IMR-90 (cell line): ENCODE measurements around the gene POU3F3. TPM values are rescaled to one million over a fixed set of nuclear protein-coding genes. Genes with fewer than 3 reads are reported as not detected.

Experiments used
- ATAC-seq: fragments of 200-7000 bp; cut with Tn5 transposase; 2 replicates; pipeline ENCODE4 v1.9.1; 2020; ENCODE audit warnings: low read depth, mild to moderate bottlenecking, moderate library complexity
- BruUV-seq: library from RNA; stranded (reverse); fragments of 400-500 nt; replicated peaks from 2 replicates; lab custom pipeline; 2021; lab: Mats Ljungman, UMichigan
- CTCF ChIA-PET: fragments of 300-600 bp; formaldehyde crosslinking; extraction: SDS; loops from one replicate; lab custom pipeline; 2021; ENCODE audit warnings: antibody characterized with exemption; lab: Yijun Ruan, JAX
- POLR2A ChIA-PET: fragments of 300-600 bp; sonication (Branson Sonifier 250); formaldehyde crosslinking; loops from one replicate; lab custom pipeline; 2022; ENCODE audit warnings: antibody characterized with exemption; ENCODE audit not compliant: unreplicated experiment; lab: Charles Lee
- DNase-seq: peaks from one replicate; pipeline ENCODE4 v3.0.0; 2013
- H2AFZ ChIP-seq: replicated peaks from 2 replicates; pipeline ENCODE3; 2013; ENCODE audit warnings: low read length, mild to moderate bottlenecking; ENCODE audit not compliant: poor library complexity
- H2AK5ac ChIP-seq: 2 replicates; pipeline ENCODE4 v1.6.1; 2013; ENCODE audit warnings: low read depth, low read length, inconsistent platforms
- H2AK9ac ChIP-seq: replicated peaks from 2 replicates; pipeline ENCODE3; 2013; ENCODE audit warnings: mild to moderate bottlenecking, low read depth, low read length, moderate library complexity; ENCODE audit not compliant: poor library complexity
- H2BK120ac ChIP-seq: 2 replicates; pipeline ENCODE4 v1.6.1; 2013; ENCODE audit warnings: low read depth, low read length, inconsistent platforms
- H2BK15ac ChIP-seq: 3 replicates; pipeline ENCODE4 v1.6.1; 2013; ENCODE audit warnings: low read depth, low read length, inconsistent platforms
- H2BK20ac ChIP-seq: 2 replicates; pipeline ENCODE4 v1.6.1; 2013; ENCODE audit warnings: low read depth, mild to moderate bottlenecking, inconsistent platforms, low read length, moderate library complexity
- H2BK5ac ChIP-seq: 2 replicates; pipeline ENCODE4 v1.6.1; 2013; ENCODE audit warnings: mild to moderate bottlenecking, low read depth, low read length, inconsistent platforms; ENCODE audit not compliant: poor library complexity, severe bottlenecking
- H3K14ac ChIP-seq: replicated peaks from 2 replicates; pipeline ENCODE4 v1.6.1; 2013; ENCODE audit warnings: low read depth, low read length, inconsistent platforms
- H3K18ac ChIP-seq: 2 replicates; pipeline ENCODE4 v1.6.1; 2013; ENCODE audit warnings: low read depth, low read length, control low read depth
- H3K23ac ChIP-seq: 2 replicates; pipeline ENCODE4 v1.6.1; 2013; ENCODE audit warnings: low read depth, low read length, inconsistent platforms
- H3K27ac ChIP-seq: 2 replicates; pipeline ENCODE4 v1.5.1; 2013; ENCODE audit warnings: mild to moderate bottlenecking, control low read depth, low read length; ENCODE audit not compliant: insufficient read depth
- H3K27me3 ChIP-seq: 2 replicates; pipeline ENCODE4 v1.6.1; 2013; ENCODE audit warnings: low read length; ENCODE audit not compliant: control insufficient read depth, insufficient read depth
- H3K36me3 ChIP-seq: 2 replicates; pipeline ENCODE4 v1.6.1; 2013; ENCODE audit warnings: low read length, mixed read lengths; ENCODE audit not compliant: control insufficient read depth, insufficient read depth
- H3K4ac ChIP-seq: 2 replicates; pipeline ENCODE4 v1.6.1; 2013; ENCODE audit warnings: low read depth, low read length, inconsistent platforms
- H3K4me1 ChIP-seq: 2 replicates; pipeline ENCODE4 v1.6.1; 2013; ENCODE audit warnings: low read length, mixed read lengths; ENCODE audit not compliant: control insufficient read depth, insufficient read depth
- H3K4me2 ChIP-seq: 2 replicates; pipeline ENCODE4 v1.6.1; 2013; ENCODE audit warnings: low read depth, mild to moderate bottlenecking, control low read depth, low read length, moderate library complexity
- H3K4me3 ChIP-seq: 2 replicates; pipeline ENCODE4 v1.5.1; 2013; ENCODE audit warnings: low read depth, mild to moderate bottlenecking, control low read depth, low read length, moderate library complexity; ENCODE audit not compliant: insufficient read depth
- H3K56ac ChIP-seq: 2 replicates; pipeline ENCODE4 v1.6.1; 2013; ENCODE audit warnings: low read length, inconsistent platforms; ENCODE audit not compliant: insufficient read depth; ENCODE audit errors: extremely low read depth
- H3K79me1 ChIP-seq, 2 experiments: 2 replicates each; pipeline ENCODE4 v1.6.1; 2013; ENCODE audit warnings: low read length in 2 of 2, inconsistent platforms in 1 of 2, low read depth in 1 of 2
- H3K9ac ChIP-seq: 2 replicates; pipeline ENCODE4 v1.6.1; 2013; ENCODE audit warnings: low read depth, low read length, control low read depth
- H3K9me1 ChIP-seq: 2 replicates; pipeline ENCODE4 v1.6.1; 2013; ENCODE audit warnings: low read length, inconsistent platforms; ENCODE audit not compliant: insufficient read depth
- H3K9me3 ChIP-seq: 2 replicates; pipeline ENCODE4 v1.6.1; 2013; ENCODE audit warnings: low read length; ENCODE audit not compliant: control insufficient read depth, insufficient read depth
- H4K20me1 ChIP-seq: 2 replicates; pipeline ENCODE4 v1.6.1; 2013; ENCODE audit warnings: low read length, inconsistent platforms; ENCODE audit not compliant: insufficient read depth
- H4K5ac ChIP-seq: 2 replicates; pipeline ENCODE4 v1.6.1; 2013; ENCODE audit warnings: mild to moderate bottlenecking, low read depth, low read length, control low read depth
- H4K8ac ChIP-seq, 2 experiments: 2 replicates each; pipeline ENCODE4 v1.6.1; 2013; ENCODE audit warnings: low read depth in 2 of 2, low read length in 2 of 2, control low read depth in 1 of 2, inconsistent platforms in 1 of 2
- H4K91ac ChIP-seq: 2 replicates; pipeline ENCODE4 v1.6.1; 2013; ENCODE audit warnings: low read depth, low read length, inconsistent platforms; ENCODE audit not compliant: insufficient read depth
- FOS ChIP-seq: fragments of 150-350 bp; IDR thresholded peaks from 2 replicates; pipeline ENCODE4 v1.6.1; 2016; ENCODE audit warnings: low read depth, low read length
- WGBS, 2 experiments: methylation state at CpG; one replicate each; pipeline versions ENCODE4 v1.1.5 to v1.1.7; 2013; ENCODE audit warnings: missing lambda C conversion rate in 2 of 2; ENCODE audit not compliant: insufficient read length in 1 of 2; ENCODE audit errors: extremely low coverage in 2 of 2; 5-methylcytosine and 5-hydroxymethylcytosine counted together
- dilution Hi-C: fragments of 300-500 bp; cut with HindIII; formaldehyde crosslinking; loops from one replicate; pipeline ENCODE4 v1.14.3; 2018; ENCODE audit warnings: low sequenced_read_pairs; ENCODE audit not compliant: unreplicated experiment
- in situ Hi-C: fragments of 300-500 bp; cut with MboI; formaldehyde crosslinking; loops from 3 replicates; pipeline ENCODE4 v1.14.3; 2019; ENCODE audit warnings: low sequenced_read_pairs, inconsistent platforms, mixed read lengths
- intact Hi-C: fragments of 100-400 bp; cut with micrococcal nuclease; formaldehyde crosslinking; loops from 2 replicates; pipeline ENCODE4 v1.10.0; 2022
- polyA plus RNA-seq, 3 experiments: library from polyadenylated mRNA; depleted of rRNA; stranded (reverse); fragments of >200 nt; gene quantifications; 2 replicates each; pipeline ENCODE4 v1.2.3, GENCODE V29; 2012; ENCODE audit warnings: low replicate concordance in 1 of 3
- total RNA-seq: library from RNA; depleted of rRNA; stranded (reverse); fragments of >200 nt; gene quantifications from 2 replicates; pipeline ENCODE4 v1.2.3, GENCODE V29; 2012

POU3F3 gene
- total and polyA plus RNA-seq, 2 of the 4 experiments (the other 2 are of a cell fraction): not detected

DNA sequence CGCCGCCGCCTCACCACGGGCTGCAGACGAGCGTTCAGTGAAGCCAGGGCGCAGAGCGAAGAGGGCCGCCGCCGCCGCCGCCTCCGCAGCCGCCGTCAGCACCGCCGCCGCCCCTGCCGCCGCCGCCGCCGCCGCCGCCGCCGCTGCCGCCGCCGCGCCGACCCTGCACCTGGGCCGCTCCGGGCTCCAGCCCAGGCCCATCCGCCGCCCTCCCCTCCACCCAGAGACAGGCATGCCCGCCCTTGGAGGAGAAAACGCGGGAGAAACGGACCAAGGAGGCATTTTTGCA, 3.0 kb downstream of the POU3F3 start:
- Histone ChIP-seq H4K20me1 (no peaks in the 10 kb centered on the region), H3K9me1 (no peaks in the 10 kb centered on the region), H3K79me1 (no peaks in the 10 kb centered on the region), H4K8ac (no peak overlapping the region), H2BK20ac (no peak overlapping the region), H3K14ac (no peak overlapping the region), H2BK120ac (no peak overlapping the region), H3K4me2 (peak overlapping the region; percentile 66; the same call in 1 of the 2 replicates), H3K23ac (no peak overlapping the region), H3K36me3 (no peaks in the 10 kb centered on the region), H3K4me3 (no peak overlapping the region), H3K27me3 (peaks cover 64% of the 10 kb centered on the region), H3K18ac (no peak overlapping the region), H4K91ac (no peak overlapping the region), H2AK5ac (no peak overlapping the region), H3K4me1 (no peaks in the 10 kb centered on the region), H2AK9ac (no peak overlapping the region), H2AFZ (no peak overlapping the region), H3K9ac (no peak overlapping the region), H3K27ac (no peak overlapping the region), H4K5ac (no peak overlapping the region), H3K56ac (no peak overlapping the region), H2BK15ac (no peak overlapping the region), H3K9me3 (peaks cover 9% of the 10 kb centered on the region), H3K4ac (no peak overlapping the region), H2BK5ac (no peak overlapping the region)
- no peak for ATAC-seq
- POLR2A ChIA-PET: no interaction called here
- in situ Hi-C loops: no loop called here
- dilution Hi-C loops: no loop called here
- TF ChIP-seq FOS: no peak
- 2% methylated on average over 12 of the region's 41 CpGs; no CpG with 5 or more reads in 1 of the 2 experiments for WGBS, 2 experiments
- DNase-seq: no peak
- BruUV-seq: no TSS peak
- intact Hi-C loops: no loop called here
- CTCF ChIA-PET: no interaction called here
